Fibroblast of lung (primary cell): Measurements from ENCODE around the gene SNX12. TPM values are rescaled to one million over a fixed set of nuclear protein-coding genes. Genes with fewer than 3 reads are reported as not detected.

Source experiments
- DNase-seq, 2 donors: peaks; one replicate each; pipeline versions ENCODE4 v3.0.0 to v3.0.0-alpha.2; 2010; ENCODE audit warnings: low read depth in 2 of 2
- H2AFZ ChIP-seq: 2 replicates; pipeline ENCODE4 v1.5.1; 2012; ENCODE audit warnings: low read length, control low read depth, inconsistent platforms
- H3K27ac ChIP-seq: 2 replicates; pipeline ENCODE4 v1.5.1; 2011; ENCODE audit warnings: low read length, control low read depth; ENCODE audit not compliant: insufficient read depth
- H3K27me3 ChIP-seq: 2 replicates; pipeline ENCODE4 v1.5.1; 2011; ENCODE audit warnings: mild to moderate bottlenecking, low read length; ENCODE audit not compliant: control insufficient read depth, insufficient read depth
- H3K36me3 ChIP-seq: 2 replicates; pipeline ENCODE4 v1.5.1; 2011; ENCODE audit warnings: low read length; ENCODE audit not compliant: control insufficient read depth, insufficient read depth
- H3K4me1 ChIP-seq: 2 replicates; pipeline ENCODE4 v1.5.1; 2011; ENCODE audit warnings: low read length; ENCODE audit not compliant: control insufficient read depth, insufficient read depth; ENCODE audit errors: extremely low read depth
- H3K4me2 ChIP-seq: 2 replicates; pipeline ENCODE4 v1.5.1; 2011; ENCODE audit warnings: low read length, control low read depth; ENCODE audit not compliant: insufficient read depth; ENCODE audit errors: extremely low read depth
- H3K4me3 ChIP-seq, 4 experiments: fragments of 200-600 bp in 1 of 4; sonication (generic) in 1 of 4; replicated peaks in 1 of 4; 2 replicates each; pipeline ENCODE4 v1.5.1; 2011 to 2016; ENCODE audit warnings: low read length in 4 of 4, low read depth in 3 of 4, mild to moderate bottlenecking in 3 of 4, control low read depth in 2 of 4, inconsistent platforms in 1 of 4, mixed read lengths in 1 of 4; ENCODE audit not compliant: insufficient read depth in 1 of 4; ENCODE audit errors: control extremely low read depth in 1 of 4
- H3K79me2 ChIP-seq: 2 replicates; pipeline ENCODE4 v1.5.1; 2012; ENCODE audit warnings: mild to moderate bottlenecking, low read length, inconsistent platforms; ENCODE audit not compliant: control insufficient read depth, insufficient read depth
- H3K9ac ChIP-seq: 2 replicates; pipeline ENCODE4 v1.5.1; 2011; ENCODE audit warnings: mild to moderate bottlenecking, low read length, control low read depth; ENCODE audit not compliant: insufficient read depth
- H3K9me3 ChIP-seq: 2 replicates; pipeline ENCODE4 v1.5.1; 2012; ENCODE audit warnings: low read depth, low read length; ENCODE audit not compliant: control insufficient read depth, insufficient read depth
- H4K20me1 ChIP-seq: 2 replicates; pipeline ENCODE4 v1.5.1; 2011; ENCODE audit warnings: low read length; ENCODE audit not compliant: control insufficient read depth, insufficient read depth; ENCODE audit errors: extremely low read depth
- EZH2 ChIP-seq: IDR thresholded peaks from 2 replicates; pipeline ENCODE4 v1.5.1; 2012; ENCODE audit warnings: low read length, control low read depth, mild to moderate bottlenecking; ENCODE audit errors: missing control alignments
- polyA plus RNA-seq, 2 donors: library from polyadenylated mRNA; depleted of rRNA in 1 of 2; stranded (reverse) in 1 of 2; unstranded in 1 of 2; fragments of >200 nt; gene quantifications; 2 replicates each; pipeline ENCODE4 v1.2.1, GENCODE V29; 2011 to 2012; ENCODE audit warnings: missing spikeins in 1 of 2
- total RNA-seq: library from RNA; depleted of rRNA; stranded (reverse); fragments of >200 nt; gene quantifications from 2 replicates; pipeline ENCODE4 v1.2.1, GENCODE V29; 2014
- TF ChIP-seq, protein P1 (sequence below), 2 donors: IDR thresholded peaks in 1 of 2; conservative IDR thresholded peaks in 1 of 2; 1 replicate in 1 of 2; 2 replicates in 1 of 2; pipeline ENCODE4 v1.5.1; 2011 to 2012; ENCODE audit warnings: low read length in 2 of 2, control low read depth in 1 of 2, inconsistent platforms in 1 of 2, low read depth in 1 of 2, mild to moderate bottlenecking in 1 of 2

The SNX12 gene
- total and polyA plus RNA-seq, 2 donors (not counting 1 experiment from before 2014, with no cell fraction given): 80.8 to 84.6 TPM

DNA sequence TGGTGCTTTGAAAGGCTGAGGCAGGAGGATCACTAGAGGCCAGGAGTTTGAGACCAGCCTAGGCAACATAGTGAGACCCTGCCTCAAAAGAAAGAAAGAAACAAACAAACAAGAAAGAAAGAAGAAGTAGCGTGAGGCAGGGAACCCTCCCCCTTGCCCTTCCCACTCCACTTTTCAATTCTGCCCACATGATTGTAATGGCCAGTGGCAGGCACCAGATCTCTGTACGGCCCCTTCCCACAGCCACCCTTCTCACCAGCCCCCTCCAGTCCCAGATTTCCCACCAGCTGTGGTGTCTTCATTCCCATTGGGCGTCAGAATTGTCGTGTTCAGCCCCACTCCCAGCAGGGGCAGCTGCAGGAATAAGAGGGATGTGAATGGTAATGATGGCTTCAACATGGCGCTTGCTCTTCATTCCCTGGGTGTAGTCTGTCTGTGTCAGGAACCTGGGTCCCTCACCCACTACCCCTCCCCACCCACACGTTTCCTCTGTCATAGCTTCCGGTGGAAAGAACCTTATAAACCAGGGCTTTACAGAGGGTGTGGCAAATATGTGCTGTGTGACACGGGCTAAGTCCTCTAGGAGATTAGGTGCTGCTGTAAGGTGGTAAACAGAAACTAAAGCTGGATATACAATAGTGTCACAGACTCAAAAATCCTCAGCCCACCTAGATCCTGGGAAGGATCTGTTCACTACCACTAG is 43.2 kb upstream of the SNX12 start, which contains the start of gene IL2RG:
IL2RG (minus strand) TSS at position 437 of the 703 bp plus-strand sequence; CDS start at position 399, 38 bp downstream.
- peaks cover 5% of the 10 kb centered on the region for H3K27me3 ChIP-seq
- no peak within 1 kb of the TSS for H3K4me3 ChIP-seq
- no peaks in the 10 kb centered on the region for H4K20me1 ChIP-seq
- no peak within 1 kb of the TSS for H2AFZ ChIP-seq
- no peak within 1 kb of the TSS for H3K27ac ChIP-seq
- no peaks in the 10 kb centered on the region for H3K4me1 ChIP-seq
- TF ChIP-seq EZH2: no peak
- TF ChIP-seq, protein P1, sequence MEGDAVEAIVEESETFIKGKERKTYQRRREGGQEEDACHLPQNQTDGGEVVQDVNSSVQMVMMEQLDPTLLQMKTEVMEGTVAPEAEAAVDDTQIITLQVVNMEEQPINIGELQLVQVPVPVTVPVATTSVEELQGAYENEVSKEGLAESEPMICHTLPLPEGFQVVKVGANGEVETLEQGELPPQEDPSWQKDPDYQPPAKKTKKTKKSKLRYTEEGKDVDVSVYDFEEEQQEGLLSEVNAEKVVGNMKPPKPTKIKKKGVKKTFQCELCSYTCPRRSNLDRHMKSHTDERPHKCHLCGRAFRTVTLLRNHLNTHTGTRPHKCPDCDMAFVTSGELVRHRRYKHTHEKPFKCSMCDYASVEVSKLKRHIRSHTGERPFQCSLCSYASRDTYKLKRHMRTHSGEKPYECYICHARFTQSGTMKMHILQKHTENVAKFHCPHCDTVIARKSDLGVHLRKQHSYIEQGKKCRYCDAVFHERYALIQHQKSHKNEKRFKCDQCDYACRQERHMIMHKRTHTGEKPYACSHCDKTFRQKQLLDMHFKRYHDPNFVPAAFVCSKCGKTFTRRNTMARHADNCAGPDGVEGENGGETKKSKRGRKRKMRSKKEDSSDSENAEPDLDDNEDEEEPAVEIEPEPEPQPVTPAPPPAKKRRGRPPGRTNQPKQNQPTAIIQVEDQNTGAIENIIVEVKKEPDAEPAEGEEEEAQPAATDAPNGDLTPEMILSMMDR (conservative IDR thresholded peaks at IDR 0.05 in 1 of 2, IDR thresholded peaks at IDR 0.05 in 1 of 2; ENCODE audit: low read depth in 1 of 2, low read length in 2 of 2): no peak
- H3K9me3 ChIP-seq: no peaks in the 10 kb centered on the region
- no peaks in the 10 kb centered on the region for H3K79me2 ChIP-seq
- H3K9ac ChIP-seq: no peak within 1 kb of the TSS
- H3K4me2 ChIP-seq: no peak within 1 kb of the TSS
- H3K36me3 ChIP-seq: no peaks in the 10 kb centered on the region
- no peak for DNase-seq

DNA sequence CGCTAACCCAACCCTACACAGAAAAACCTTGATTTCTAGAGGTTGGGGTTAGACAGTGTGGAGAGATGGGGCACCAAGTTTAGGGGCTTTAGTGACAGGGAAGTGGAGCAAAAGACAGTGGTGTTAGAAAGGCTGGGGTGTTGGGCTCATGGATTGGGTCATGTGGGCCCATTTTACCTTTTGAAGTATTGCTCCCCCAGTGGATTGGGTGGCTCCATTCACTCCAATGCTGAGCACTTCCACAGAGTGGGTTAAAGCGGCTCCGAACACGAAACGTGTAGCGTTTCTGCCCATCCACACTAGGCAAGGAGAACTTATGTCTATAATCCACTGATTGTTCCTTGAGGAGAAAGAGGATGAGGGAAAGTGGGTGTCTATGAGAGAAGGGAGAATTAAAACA is 40.9 kb upstream of the SNX12 start:
- Histone ChIP-seq H2AFZ (no peak overlapping the region), H3K4me3 (no peak overlapping the region), H3K4me1 (no peaks in the 10 kb centered on the region), H3K4me2 (no peak overlapping the region), H3K27ac (no peak overlapping the region), H3K27me3 (peaks cover 5% of the 10 kb centered on the region), H3K79me2 (no peaks in the 10 kb centered on the region), H4K20me1 (no peaks in the 10 kb centered on the region), H3K9ac (no peak overlapping the region), H3K9me3 (no peaks in the 10 kb centered on the region), H3K36me3 (no peaks in the 10 kb centered on the region)
- no peak for DNase-seq
- no peak for TF ChIP-seq EZH2
- TF ChIP-seq, protein P1 (conservative IDR thresholded peaks at IDR 0.05 in 1 of 2, IDR thresholded peaks at IDR 0.05 in 1 of 2; ENCODE audit: low read depth in 1 of 2, low read length in 2 of 2): no peak

DNA sequence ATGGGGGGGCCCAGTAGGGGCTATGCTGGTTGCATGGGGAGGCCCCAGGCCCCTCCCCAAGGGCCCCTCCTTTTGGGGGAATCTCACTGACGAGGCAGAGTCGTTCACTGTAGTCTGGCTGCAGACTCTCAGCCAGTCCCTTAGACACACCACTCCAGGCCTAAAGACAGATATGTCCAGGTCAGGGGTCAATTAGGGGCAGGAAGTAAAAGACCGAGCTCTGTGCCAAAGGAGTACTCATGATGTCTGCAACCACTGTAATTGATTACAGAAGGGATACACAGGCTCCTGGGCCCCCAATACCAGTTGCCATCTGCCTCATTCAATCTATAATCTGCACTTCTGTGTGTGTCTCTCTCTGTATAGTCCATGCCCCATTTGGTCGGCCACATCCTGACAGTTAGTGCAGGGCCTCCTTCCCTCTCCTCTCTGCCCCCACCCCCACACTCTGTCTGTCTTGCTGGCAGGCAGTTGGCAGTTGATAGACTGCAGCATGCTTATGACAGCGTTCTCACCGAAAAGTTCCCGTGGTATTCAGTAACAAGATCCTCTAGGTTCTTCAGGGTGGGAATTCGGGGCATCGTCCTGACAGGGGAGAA is 39.7 kb upstream of the SNX12 start:
- no peak overlapping the region for H2AFZ ChIP-seq
- no peaks in the 10 kb centered on the region for H3K36me3 ChIP-seq
- no peak for TF ChIP-seq EZH2
- TF ChIP-seq, protein P1 (conservative IDR thresholded peaks at IDR 0.05 in 1 of 2, IDR thresholded peaks at IDR 0.05 in 1 of 2; ENCODE audit: low read depth in 1 of 2, low read length in 2 of 2): no peak
- no peak overlapping the region for H3K4me3 ChIP-seq
- H3K4me1 ChIP-seq: no peaks in the 10 kb centered on the region
- H3K27ac ChIP-seq: no peak overlapping the region
- no peaks in the 10 kb centered on the region for H4K20me1 ChIP-seq
- peaks cover 5% of the 10 kb centered on the region for H3K27me3 ChIP-seq
- no peaks in the 10 kb centered on the region for H3K79me2 ChIP-seq
- H3K9me3 ChIP-seq: no peaks in the 10 kb centered on the region
- H3K9ac ChIP-seq: no peak overlapping the region
- DNase-seq: no peak
- no peak overlapping the region for H3K4me2 ChIP-seq
